B cell (primary cell): Measurements from ENCODE around the gene EIF3L. TPM values are rescaled to one million over a fixed set of nuclear protein-coding genes. Genes with fewer than 3 reads are reported as not detected.

Source experiments
- ATAC-seq: fragments of 200-7000 bp; cut with Tn5 transposase; one replicate; pipeline ENCODE4 v1.10.0; 2021; ENCODE audit warnings: low read depth, mild to moderate bottlenecking, moderate number of reproducible peaks, moderate library complexity
- CTCF ChIA-PET: fragments of 350-600 bp; sonication (Branson Sonifier 250); formaldehyde crosslinking; loops from one replicate; lab custom pipeline; 2021; ENCODE audit warnings: antibody characterized with exemption, inconsistent platforms; lab: Charles Lee
- POLR2A ChIA-PET: fragments of 350-600 bp; sonication (Branson Sonifier 250); formaldehyde crosslinking; loops from one replicate; lab custom pipeline; 2021; ENCODE audit warnings: antibody characterized with exemption; lab: Charles Lee
- DNase-seq: peaks from one replicate; pipeline ENCODE4 v3.0.0; 2013
- H2AFZ ChIP-seq: 2 replicates; pipeline ENCODE4 v1.6.1; 2012; ENCODE audit warnings: mild to moderate bottlenecking, low read depth, low read length; ENCODE audit not compliant: insufficient read depth, poor library complexity, severe bottlenecking
- H3K27ac ChIP-seq, 2 donors: 1 replicate in 1 of 2; 2 replicates in 1 of 2; pipeline ENCODE4 v1.5.1; 2012 to 2013; ENCODE audit warnings: low read length in 2 of 2, mild to moderate bottlenecking in 2 of 2, moderate library complexity in 1 of 2
- H3K27me3 ChIP-seq, 4 experiments: fragments of 200-600 bp in 1 of 4; sonication (generic) in 1 of 4; replicated peaks in 1 of 4; 1 replicate in 2 of 4; 2 replicates in 2 of 4; pipeline versions ENCODE4 v1.6.1 to v1.7.0; 2013 to 2016; ENCODE audit warnings: low read length in 3 of 4, mild to moderate bottlenecking in 2 of 4, mixed read lengths in 1 of 4, moderate library complexity in 1 of 4; ENCODE audit not compliant: insufficient read depth in 4 of 4, control insufficient read depth in 3 of 4; ENCODE audit errors: control extremely low read depth in 1 of 4
- H3K36me3 ChIP-seq, 2 experiments: replicated peaks in 1 of 2; 1 replicate in 1 of 2; 2 replicates in 1 of 2; pipeline versions ENCODE4 v1.6.1 to v1.7.1; 2013; ENCODE audit warnings: low read length in 1 of 2; ENCODE audit not compliant: insufficient read depth in 2 of 2, control insufficient read depth in 1 of 2; ENCODE audit errors: control extremely low read depth in 1 of 2, extremely low read depth in 1 of 2
- H3K4me1 ChIP-seq, 2 donors: fragments of 200-600 bp in 1 of 2; sonication (generic) in 1 of 2; 1 replicate in 1 of 2; 2 replicates in 1 of 2; pipeline versions ENCODE4 v1.5.1 to v1.6.1; 2013 to 2017; ENCODE audit warnings: low read length in 2 of 2; ENCODE audit not compliant: control insufficient read depth in 2 of 2, insufficient read depth in 2 of 2
- H3K4me2 ChIP-seq: replicated peaks from 2 replicates; pipeline ENCODE3; 2012; ENCODE audit warnings: mild to moderate bottlenecking, low read depth, low read length; ENCODE audit not compliant: poor library complexity, severe bottlenecking
- H3K4me3 ChIP-seq, 5 experiments: fragments of 200-600 bp in 1 of 5; sonication (generic) in 1 of 5; 1 replicate in 3 of 5; 2 replicates in 2 of 5; pipeline versions ENCODE4 v1.5.1 to v1.7.0; 2011 to 2016; ENCODE audit warnings: low read length in 4 of 5, mild to moderate bottlenecking in 4 of 5, low read depth in 2 of 5, control low read depth in 1 of 5, moderate library complexity in 1 of 5; ENCODE audit not compliant: insufficient read depth in 1 of 5; ENCODE audit errors: control extremely low read depth in 1 of 5, extremely low read depth in 1 of 5
- H3K79me2 ChIP-seq: fragments of 200-600 bp; sonication (generic); one replicate; pipeline ENCODE4 v1.6.0; 2016; ENCODE audit warnings: low read length; ENCODE audit not compliant: control insufficient read depth, insufficient read depth
- H3K9ac ChIP-seq: fragments of 200-600 bp; sonication (generic); 2 replicates; pipeline ENCODE4 v1.6.1; 2017; ENCODE audit warnings: mild to moderate bottlenecking, low read length, moderate library complexity
- H3K9me3 ChIP-seq, 3 donors: one replicate each; pipeline versions ENCODE4 v1.6.1 to v1.7.1; 2013; ENCODE audit warnings: low read length in 2 of 3; ENCODE audit not compliant: control insufficient read depth in 2 of 3, insufficient read depth in 1 of 3; ENCODE audit errors: control extremely low read depth in 1 of 3
- H4K20me1 ChIP-seq: 2 replicates; pipeline ENCODE4 v1.6.0; 2012; ENCODE audit warnings: mild to moderate bottlenecking, low read length; ENCODE audit not compliant: insufficient read depth, control insufficient read depth, poor library complexity, severe bottlenecking
- H3K27ac Mint-ChIP-seq: one replicate; pipeline ENCODE4 v1.8.0; 2021; ENCODE audit warnings: mixed read lengths
- H3K27me3 Mint-ChIP-seq: one replicate; pipeline ENCODE4 v1.8.0; 2021; ENCODE audit warnings: mixed read lengths
- H3K4me1 Mint-ChIP-seq: one replicate; pipeline ENCODE4 v1.8.0; 2021; ENCODE audit warnings: mixed read lengths
- H3K4me3 Mint-ChIP-seq: one replicate; pipeline ENCODE4 v1.8.0; 2021; ENCODE audit warnings: mixed read lengths
- H3K9me3 Mint-ChIP-seq: one replicate; pipeline ENCODE4 v1.8.0; 2022; ENCODE audit warnings: mixed read lengths; ENCODE audit not compliant: insufficient read depth
- EZH2 ChIP-seq: IDR thresholded peaks from 2 replicates; pipeline ENCODE4 v1.6.1; 2012; ENCODE audit warnings: borderline replicate concordance, low read depth, mild to moderate bottlenecking, moderate library complexity, low read length; ENCODE audit not compliant: insufficient read depth, poor library complexity, severe bottlenecking
- WGBS: methylation state at CpG from one replicate; pipeline ENCODE4 v1.1.5; 2013; ENCODE audit warnings: missing lambda C conversion rate; ENCODE audit not compliant: insufficient coverage; 5-methylcytosine and 5-hydroxymethylcytosine counted together
- intact Hi-C: fragments of 100-400 bp; cut with micrococcal nuclease; formaldehyde crosslinking; loops from one replicate; pipeline ENCODE4 v1.10.0; 2022
- polyA plus RNA-seq: library from polyadenylated mRNA; depleted of rRNA; stranded (reverse); fragments of >200 nt; gene quantifications from 2 replicates; pipeline ENCODE4 v1.2.3, GENCODE V29; 2012
- total RNA-seq, 2 donors: library from RNA; stranded (reverse); fragments of 120-200 nt in 1 of 2; gene quantifications; 1 replicate in 1 of 2; 2 replicates in 1 of 2; pipeline versions ENCODE4 v1.2.3 to v1.2.4, GENCODE V29; 2013 to 2022
- TF ChIP-seq, protein P1 (sequence below): fragments of 200-600 bp; IDR thresholded peaks from one replicate; pipeline ENCODE4 v1.8.0; 2022; ENCODE audit warnings: antibody characterized with exemption, mild to moderate bottlenecking

The EIF3L gene
- total and polyA plus RNA-seq, 2 donors (not counting 1 experiment from before 2014, with no cell fraction given), result 430 to 560 TPM

DNA sequence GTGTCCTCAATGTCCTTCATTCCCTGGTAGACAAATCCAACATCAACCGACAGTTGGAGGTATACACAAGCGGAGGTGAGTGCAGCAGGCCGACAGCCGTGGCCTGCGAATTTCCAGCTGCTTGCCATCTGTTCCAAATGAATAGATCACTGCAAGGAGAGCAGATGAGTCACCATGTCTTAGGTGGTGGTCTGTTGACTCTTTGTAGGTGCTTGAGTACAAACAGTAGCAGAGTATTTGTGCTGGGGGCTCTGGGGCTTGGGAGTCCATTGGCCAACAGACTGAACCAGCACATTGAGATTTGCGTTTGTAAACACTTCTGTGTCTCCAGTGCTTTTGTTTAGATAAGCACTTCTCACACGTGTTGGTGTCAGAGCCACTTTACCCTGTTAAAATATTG, 21.1 kb downstream of the EIF3L start:
- Mint-ChIP-seq H3K27me3 (no peaks in the 10 kb centered on the region), H3K9me3 (no peaks in the 10 kb centered on the region), H3K4me3 (no peak overlapping the region), H3K4me1 (no peaks in the 10 kb centered on the region), H3K27ac (no peak overlapping the region)
- no peak overlapping the region for H3K27ac ChIP-seq
- POLR2A ChIA-PET, result interaction anchor here (0.6 kb wide), 1 partner anchor 9 kb away, joined by 5 read pairs; no protein-coding TSS in a partner anchor
- H3K4me3 ChIP-seq, result no peak overlapping the region
- no peaks in the 10 kb centered on the region for H3K27me3 ChIP-seq
- no peaks in the 10 kb centered on the region for H3K4me1 ChIP-seq
- DNase-seq, result no peak
- peaks cover 37% of the 10 kb centered on the region for H3K79me2 ChIP-seq
- TF ChIP-seq EZH2, result no peak
- TF ChIP-seq, protein P1, sequence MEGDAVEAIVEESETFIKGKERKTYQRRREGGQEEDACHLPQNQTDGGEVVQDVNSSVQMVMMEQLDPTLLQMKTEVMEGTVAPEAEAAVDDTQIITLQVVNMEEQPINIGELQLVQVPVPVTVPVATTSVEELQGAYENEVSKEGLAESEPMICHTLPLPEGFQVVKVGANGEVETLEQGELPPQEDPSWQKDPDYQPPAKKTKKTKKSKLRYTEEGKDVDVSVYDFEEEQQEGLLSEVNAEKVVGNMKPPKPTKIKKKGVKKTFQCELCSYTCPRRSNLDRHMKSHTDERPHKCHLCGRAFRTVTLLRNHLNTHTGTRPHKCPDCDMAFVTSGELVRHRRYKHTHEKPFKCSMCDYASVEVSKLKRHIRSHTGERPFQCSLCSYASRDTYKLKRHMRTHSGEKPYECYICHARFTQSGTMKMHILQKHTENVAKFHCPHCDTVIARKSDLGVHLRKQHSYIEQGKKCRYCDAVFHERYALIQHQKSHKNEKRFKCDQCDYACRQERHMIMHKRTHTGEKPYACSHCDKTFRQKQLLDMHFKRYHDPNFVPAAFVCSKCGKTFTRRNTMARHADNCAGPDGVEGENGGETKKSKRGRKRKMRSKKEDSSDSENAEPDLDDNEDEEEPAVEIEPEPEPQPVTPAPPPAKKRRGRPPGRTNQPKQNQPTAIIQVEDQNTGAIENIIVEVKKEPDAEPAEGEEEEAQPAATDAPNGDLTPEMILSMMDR, result no peak
- H3K9me3 ChIP-seq, result no peaks in the 10 kb centered on the region
- CTCF ChIA-PET, result no interaction called here
- intact Hi-C loops, result no loop called here
- no peak overlapping the region for H3K4me2 ChIP-seq
- peaks cover 27 to 77% of the 10 kb centered on the region in 2 experiments for H3K36me3 ChIP-seq
- no peak for ATAC-seq
- WGBS, result 97% methylated on average over 6 of the region's 7 CpGs
- no peak overlapping the region for H2AFZ ChIP-seq
- H4K20me1 ChIP-seq, result peaks cover 26% of the 10 kb centered on the region
- H3K9ac ChIP-seq, result no peak overlapping the region

DNA sequence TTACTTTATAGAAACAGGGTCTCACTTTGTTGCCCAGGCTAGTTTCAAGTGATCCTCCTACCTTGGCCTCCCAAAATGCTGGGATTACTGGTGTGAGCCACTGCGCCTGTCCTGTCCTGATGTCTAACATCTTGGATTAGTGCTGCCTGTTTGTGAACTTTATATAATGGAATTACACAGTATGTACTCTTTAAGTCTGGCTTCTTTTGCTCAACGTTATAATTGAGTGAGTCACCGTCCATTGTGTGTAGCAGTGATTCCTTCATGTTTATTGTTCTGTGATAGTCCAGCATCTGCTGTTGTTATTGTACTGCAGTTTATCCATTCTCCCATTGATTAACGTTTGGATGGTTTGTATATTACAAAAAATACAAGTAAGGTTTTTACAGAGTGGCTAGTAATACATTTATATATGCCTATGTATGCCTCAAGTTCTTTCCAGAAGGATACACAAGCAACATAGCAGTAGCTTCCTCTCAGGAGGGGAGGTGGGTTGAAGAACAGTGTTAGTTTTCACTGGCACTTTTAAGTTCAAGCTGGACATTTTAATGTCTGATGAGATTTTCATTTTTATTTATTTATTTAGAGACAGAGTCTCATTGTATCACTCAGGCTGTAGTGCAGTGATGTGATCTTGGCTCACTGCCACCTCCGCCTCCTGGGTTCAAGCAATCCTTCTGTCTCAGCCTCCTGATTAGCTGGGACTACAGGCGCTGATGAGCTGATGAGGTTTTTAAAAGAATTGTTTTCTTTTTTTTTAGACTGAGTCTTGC, 31.6 kb downstream of the EIF3L start:
- WGBS, result 100% methylated on average over 1 of the region's 6 CpGs
- H3K27me3 Mint-ChIP-seq, result no peaks in the 10 kb centered on the region
- peaks cover 46% of the 10 kb centered on the region for H4K20me1 ChIP-seq
- peaks cover 47% of the 10 kb centered on the region for H3K79me2 ChIP-seq
- no peak overlapping the region for H3K4me2 ChIP-seq
- H3K4me1 Mint-ChIP-seq, result peaks cover 4% of the 10 kb centered on the region
- no peak overlapping the region for H3K27ac ChIP-seq
- H3K9ac ChIP-seq, result no peak overlapping the region
- intact Hi-C loops, result no loop called here
- H3K9me3 Mint-ChIP-seq, result no peaks in the 10 kb centered on the region
- CTCF ChIA-PET, result interaction anchor here (1.2 kb wide), 1 partner anchor 17 kb away, joined by 8 read pairs; no protein-coding TSS in a partner anchor
- TF ChIP-seq EZH2, result no peak
- TF ChIP-seq, protein P1, result no peak
- DNase-seq, result no peak
- no peaks in the 10 kb centered on the region for H3K27me3 ChIP-seq
- H3K4me3 ChIP-seq, result no peak overlapping the region
- no peak overlapping the region for H3K4me3 Mint-ChIP-seq
- POLR2A ChIA-PET, result interaction anchor here (0.6 kb wide), 1 partner anchor 234 kb away, joined by 3 read pairs; no protein-coding TSS in a partner anchor
- no peak overlapping the region for H2AFZ ChIP-seq
- H3K4me1 ChIP-seq, result no peaks in the 10 kb centered on the region
- no peak for ATAC-seq
- no peaks in the 10 kb centered on the region for H3K9me3 ChIP-seq
- H3K27ac Mint-ChIP-seq, result no peak overlapping the region
- H3K36me3 ChIP-seq, result peaks cover 22 to 60% of the 10 kb centered on the region in 2 experiments
